Mammary microvascular endothelial cell (primary cell): ENCODE results near the gene OR4K15. TPM values are rescaled to one million over a fixed set of nuclear protein-coding genes. Genes with fewer than 3 reads are reported as not detected.

Source experiments
- total RNA-seq: library from RNA; depleted of rRNA; stranded (reverse); fragments of >200 nt; gene quantifications from 2 replicates; pipeline ENCODE4 v1.2.3, GENCODE V29; 2015

OR4K15 gene, protein sequence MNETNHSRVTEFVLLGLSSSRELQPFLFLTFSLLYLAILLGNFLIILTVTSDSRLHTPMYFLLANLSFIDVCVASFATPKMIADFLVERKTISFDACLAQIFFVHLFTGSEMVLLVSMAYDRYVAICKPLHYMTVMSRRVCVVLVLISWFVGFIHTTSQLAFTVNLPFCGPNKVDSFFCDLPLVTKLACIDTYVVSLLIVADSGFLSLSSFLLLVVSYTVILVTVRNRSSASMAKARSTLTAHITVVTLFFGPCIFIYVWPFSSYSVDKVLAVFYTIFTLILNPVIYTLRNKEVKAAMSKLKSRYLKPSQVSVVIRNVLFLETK
- not detected in 2 replicates for total RNA-seq

GRCh38 chr14:19975291-19975690 is at the start of gene OR4K15:
Gene OR4K15 (plus strand): TSS chr14:19975591. CDS start chr14:19975591, 0 bp downstream.

GRCh38 chr14:19930617-19931016 is 44.8 kb upstream of the OR4K15 start, which contains the start of gene OR4K1:
Gene OR4K1 (plus strand): TSS chr14:19930917. CDS start chr14:19935667, 4,750 bp downstream.

GRCh38 chr14:20001863-20002262 is 26.5 kb downstream of the OR4K15 start, which contains the start of gene OR4Q2:
Gene OR4Q2 (plus strand): TSS chr14:20002163.

DNA sequence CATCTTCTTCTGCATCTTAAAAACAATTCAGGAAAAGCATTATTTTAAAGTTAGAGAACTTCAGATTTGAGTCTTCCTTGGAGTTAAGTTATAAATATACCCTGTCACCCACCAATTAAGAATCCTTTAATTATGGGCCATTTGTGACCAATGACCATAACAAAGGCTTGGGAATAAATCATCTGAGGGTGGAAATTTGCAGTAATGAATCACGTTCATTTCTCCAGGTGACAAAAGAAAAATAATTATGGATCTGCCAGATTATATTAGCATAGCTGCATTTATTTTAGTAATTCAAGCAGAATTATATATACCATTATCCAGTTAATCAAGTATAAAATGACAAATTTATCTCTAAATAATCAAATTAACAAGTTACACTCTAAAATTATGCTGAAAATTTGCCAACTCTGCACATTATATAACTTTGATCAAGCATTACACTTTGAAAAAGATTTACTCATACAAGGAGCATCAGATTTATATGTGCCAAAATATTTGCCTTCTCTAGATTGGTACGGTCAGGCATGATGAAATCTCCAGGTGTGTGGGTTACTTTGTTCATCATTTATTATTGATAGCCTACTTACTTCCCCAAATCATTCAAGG is 44.0 kb downstream of the OR4K15 start, which contains the start of gene OR4K14:
OR4K14 (minus strand) TSS at position 51 of the 609 bp plus-strand sequence. CDS start 4,114 bp downstream, outside the sequence.

Other genes starting within 250 kb of the OR4K15 start
- not detected in 2 replicates for gene OR4Q3, start 232.0 kb upstream of the OR4K15 start, total RNA-seq
- gene OR4M1, start 202.1 kb upstream of the OR4K15 start, total RNA-seq, result not detected in 2 replicates
- gene OR4N2, start 171.8 kb upstream of the OR4K15 start, total RNA-seq, result not detected in 2 replicates
- not detected in 2 replicates for gene OR4K2, start 100.4 kb upstream of the OR4K15 start, total RNA-seq
- not detected in 2 replicates for gene OR4K5, start 55.0 kb upstream of the OR4K15 start, total RNA-seq
- gene OR4K1, start 44.7 kb upstream of the OR4K15 start, total RNA-seq, result not detected in 2 replicates
- not detected in 2 replicates for gene OR4Q2, start 26.6 kb downstream of the OR4K15 start, total RNA-seq
- gene OR4K14, start 43.7 kb downstream of the OR4K15 start, total RNA-seq, result not detected in 2 replicates
- not detected in 2 replicates for gene OR4K13, start 60.4 kb downstream of the OR4K15 start, total RNA-seq
- not detected in 2 replicates for gene OR4L1, start 84.5 kb downstream of the OR4K15 start, total RNA-seq
- not detected in 2 replicates for gene OR4K17, start 135.1 kb downstream of the OR4K15 start, total RNA-seq
- not detected in 2 replicates for gene OR4N5, start 163.2 kb downstream of the OR4K15 start, total RNA-seq
- not detected in 2 replicates for gene OR11G2, start 215.3 kb downstream of the OR4K15 start, total RNA-seq
- gene OR11H6, start 248.1 kb downstream of the OR4K15 start, total RNA-seq, result not detected in 2 replicates